Nephron progenitor cell (in vitro differentiated cells): Measurements from ENCODE around the gene NKX2-2.

Experiments
- DNase-seq: peaks from one replicate; pipeline ENCODE4 v3.0.0; 2021
- H3K27ac Mint-ChIP-seq: 2 replicates; pipeline ENCODE4 v1.8.0; 2021; ENCODE audit warnings: mild to moderate bottlenecking, moderate library complexity, mixed read lengths
- H3K27me3 Mint-ChIP-seq: 2 replicates; pipeline ENCODE4 v1.8.0; 2021; ENCODE audit warnings: mild to moderate bottlenecking, low read depth, mixed read lengths; ENCODE audit not compliant: poor library complexity
- H3K36me3 Mint-ChIP-seq: 2 replicates; pipeline ENCODE4 v1.8.0; 2021; ENCODE audit warnings: low read depth, mixed read lengths
- H3K4me1 Mint-ChIP-seq: 2 replicates; pipeline ENCODE4 v1.8.0; 2021; ENCODE audit warnings: mixed read lengths
- H3K4me3 Mint-ChIP-seq: 2 replicates; pipeline ENCODE4 v1.8.0; 2021; ENCODE audit warnings: mild to moderate bottlenecking, moderate library complexity, mixed read lengths
- H3K9me3 Mint-ChIP-seq: 2 replicates; pipeline ENCODE4 v1.8.0; 2021; ENCODE audit warnings: mild to moderate bottlenecking, moderate library complexity, mixed read lengths
- CTCF ChIP-seq: fragments of 200-600 bp; sonication (generic); IDR thresholded peaks from 2 replicates; pipeline ENCODE4 v1.5.0; 2021; ENCODE audit warnings: antibody characterized with exemption

NKX2-2 gene

DNA sequence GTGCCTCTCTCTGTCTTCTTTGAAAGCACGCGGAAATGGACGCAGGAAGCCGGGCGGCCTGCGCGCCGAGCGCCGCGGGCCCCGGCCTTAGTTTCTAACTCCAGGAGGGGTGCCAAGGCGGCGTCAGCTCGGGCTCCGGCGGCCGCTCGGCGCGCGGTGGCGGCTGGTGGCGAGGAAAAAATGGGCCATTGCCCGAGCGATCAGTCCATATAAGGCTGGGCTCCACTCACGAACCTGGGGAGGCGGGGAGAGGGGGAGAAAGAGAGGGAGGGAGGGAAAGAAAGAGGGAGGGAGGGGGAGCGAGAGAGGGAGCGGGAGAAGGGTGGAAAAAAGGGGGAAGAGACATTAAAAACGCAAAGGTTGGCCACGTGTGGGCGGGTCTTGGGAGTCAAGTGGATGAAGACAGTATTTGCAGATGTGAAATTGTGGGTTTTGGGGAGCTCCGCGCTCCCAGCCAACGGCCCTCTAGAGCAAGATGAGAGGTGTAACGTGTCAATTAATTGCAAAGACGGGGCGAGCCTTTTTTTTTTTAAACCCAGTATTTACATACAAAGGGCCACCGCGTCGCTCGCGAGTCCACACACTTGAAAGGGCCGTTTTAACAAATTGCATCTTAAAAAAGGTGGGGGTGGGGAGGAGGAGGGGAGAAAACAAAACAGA, at the start of gene NKX2-2:
TSS of gene NKX2-2 (minus strand) at position 184 of the 660 bp plus-strand sequence. CDS start 395 bp downstream, outside the sequence.
- Mint-ChIP-seq H3K27me3 (peaks cover 100% of the 10 kb centered on the region), H3K36me3 (no peaks in the 10 kb centered on the region), H3K4me3 (no peak within 1 kb of the TSS), H3K9me3 (no peaks in the 10 kb centered on the region), H3K27ac (no peak within 1 kb of the TSS), H3K4me1 (peaks cover 23% of the 10 kb centered on the region)
- no peak for DNase-seq
- no peak for TF ChIP-seq CTCF

- Mint-ChIP-seq H3K27me3 (peaks cover 38% of the 10 kb centered on the region), H3K9me3 (peaks cover 3% of the 10 kb centered on the region), H3K4me3 (no peak overlapping the region), H3K4me1 (peaks cover 10% of the 10 kb centered on the region), H3K27ac (no peak overlapping the region), H3K36me3 (no peaks in the 10 kb centered on the region)
- no peak for DNase-seq
- TF ChIP-seq CTCF: no peak
Observed at GRCh38 chr20:21562656-21563055, 48.8 kb upstream of the NKX2-2 start.

- Mint-ChIP-seq H3K4me1 (peaks cover 8% of the 10 kb centered on the region), H3K27me3 (peaks cover 40% of the 10 kb centered on the region)
- TF ChIP-seq CTCF: no peak
Observed at GRCh38 chr20:21559305-21559704, 45.4 kb upstream of the NKX2-2 start.

GRCh38 chr20:21557241-21558020, 43.6 kb upstream of the NKX2-2 start:
- Mint-ChIP-seq H3K36me3 (no peaks in the 10 kb centered on the region), H3K27me3 (peaks cover 34% of the 10 kb centered on the region), H3K4me1 (no peaks in the 10 kb centered on the region), H3K9me3 (no peaks in the 10 kb centered on the region), H3K27ac (no peak overlapping the region), H3K4me3 (no peak overlapping the region)
- DNase-seq: no peak
- TF ChIP-seq CTCF: no peak

More at GRCh38 chr20:21559305-21559704, 45.4 kb upstream of the NKX2-2 start:
- H3K27ac Mint-ChIP-seq: no peak overlapping the region
- H3K9me3 Mint-ChIP-seq: peaks cover 3% of the 10 kb centered on the region
- H3K36me3 Mint-ChIP-seq: no peaks in the 10 kb centered on the region
- no peak overlapping the region for H3K4me3 Mint-ChIP-seq
- no peak for DNase-seq

DNA sequence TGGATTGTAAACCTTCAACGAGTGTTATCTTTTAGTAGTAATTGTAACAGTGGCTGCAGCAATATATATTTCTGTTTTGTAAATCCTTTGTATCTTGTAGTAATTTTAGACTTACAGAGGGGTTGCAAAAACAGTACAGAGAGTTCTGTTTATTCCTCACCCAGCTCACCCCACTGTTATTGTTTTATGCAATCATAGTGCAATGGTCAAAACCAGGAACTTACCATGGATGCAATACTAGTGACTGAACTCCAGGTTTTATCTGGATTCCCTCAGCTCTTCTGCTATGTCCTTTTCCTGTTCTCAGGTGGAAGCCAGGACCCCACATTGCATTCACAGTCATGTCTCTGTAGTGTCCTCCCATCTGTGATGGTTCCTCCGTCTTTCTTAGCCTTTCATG, 42.5 kb upstream of the NKX2-2 start:
- H3K9me3 Mint-ChIP-seq: no peaks in the 10 kb centered on the region
- H3K27ac Mint-ChIP-seq: no peak overlapping the region
- peaks cover 34% of the 10 kb centered on the region for H3K27me3 Mint-ChIP-seq
- no peak for TF ChIP-seq CTCF
- no peaks in the 10 kb centered on the region for H3K36me3 Mint-ChIP-seq
- H3K4me1 Mint-ChIP-seq: no peaks in the 10 kb centered on the region
- H3K4me3 Mint-ChIP-seq: no peak overlapping the region
- DNase-seq: no peak
